Fibroblast of mammary gland (primary cell): ENCODE measurements around the gene SLC24A5.

ENCODE experiments used
- DNase-seq: peaks from one replicate; pipeline ENCODE4 v3.0.0-alpha.2; 2010; ENCODE audit warnings: low read depth
- H3K4me3 ChIP-seq: 2 replicates; pipeline ENCODE4 v1.5.1; 2011; ENCODE audit warnings: low read depth, mild to moderate bottlenecking, low read length, moderate library complexity; ENCODE audit not compliant: control insufficient read depth
- TF ChIP-seq, protein P1 (sequence below): conservative IDR thresholded peaks from 2 replicates; pipeline ENCODE4 v1.5.1; 2011; ENCODE audit warnings: low read depth, low read length, inconsistent platforms; ENCODE audit not compliant: control insufficient read depth, insufficient read depth

The SLC24A5 gene

DNA sequence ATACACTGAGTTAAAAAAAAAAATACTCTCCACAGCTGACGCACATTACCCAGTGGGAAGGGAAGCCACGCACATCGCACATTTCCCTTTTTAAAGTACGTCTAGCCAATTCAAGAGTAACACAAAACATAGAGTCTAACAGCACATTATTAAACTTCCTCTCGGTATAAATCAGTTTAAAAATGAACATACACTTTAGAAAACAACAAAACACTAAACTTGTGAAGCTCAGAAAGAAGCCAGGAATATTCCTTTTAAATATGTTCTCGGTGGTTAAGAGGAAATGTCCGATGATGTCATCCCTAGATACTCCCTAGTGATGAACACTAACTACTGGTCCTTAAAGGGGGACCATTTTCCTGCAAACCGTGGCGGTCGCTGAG is 56.6 kb downstream of the SLC24A5 start:
- TF ChIP-seq, protein P1, sequence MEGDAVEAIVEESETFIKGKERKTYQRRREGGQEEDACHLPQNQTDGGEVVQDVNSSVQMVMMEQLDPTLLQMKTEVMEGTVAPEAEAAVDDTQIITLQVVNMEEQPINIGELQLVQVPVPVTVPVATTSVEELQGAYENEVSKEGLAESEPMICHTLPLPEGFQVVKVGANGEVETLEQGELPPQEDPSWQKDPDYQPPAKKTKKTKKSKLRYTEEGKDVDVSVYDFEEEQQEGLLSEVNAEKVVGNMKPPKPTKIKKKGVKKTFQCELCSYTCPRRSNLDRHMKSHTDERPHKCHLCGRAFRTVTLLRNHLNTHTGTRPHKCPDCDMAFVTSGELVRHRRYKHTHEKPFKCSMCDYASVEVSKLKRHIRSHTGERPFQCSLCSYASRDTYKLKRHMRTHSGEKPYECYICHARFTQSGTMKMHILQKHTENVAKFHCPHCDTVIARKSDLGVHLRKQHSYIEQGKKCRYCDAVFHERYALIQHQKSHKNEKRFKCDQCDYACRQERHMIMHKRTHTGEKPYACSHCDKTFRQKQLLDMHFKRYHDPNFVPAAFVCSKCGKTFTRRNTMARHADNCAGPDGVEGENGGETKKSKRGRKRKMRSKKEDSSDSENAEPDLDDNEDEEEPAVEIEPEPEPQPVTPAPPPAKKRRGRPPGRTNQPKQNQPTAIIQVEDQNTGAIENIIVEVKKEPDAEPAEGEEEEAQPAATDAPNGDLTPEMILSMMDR, result no peak
- DNase-seq, result peak; percentile 53
- peak overlapping the region; percentile 48 for H3K4me3 ChIP-seq

DNA sequence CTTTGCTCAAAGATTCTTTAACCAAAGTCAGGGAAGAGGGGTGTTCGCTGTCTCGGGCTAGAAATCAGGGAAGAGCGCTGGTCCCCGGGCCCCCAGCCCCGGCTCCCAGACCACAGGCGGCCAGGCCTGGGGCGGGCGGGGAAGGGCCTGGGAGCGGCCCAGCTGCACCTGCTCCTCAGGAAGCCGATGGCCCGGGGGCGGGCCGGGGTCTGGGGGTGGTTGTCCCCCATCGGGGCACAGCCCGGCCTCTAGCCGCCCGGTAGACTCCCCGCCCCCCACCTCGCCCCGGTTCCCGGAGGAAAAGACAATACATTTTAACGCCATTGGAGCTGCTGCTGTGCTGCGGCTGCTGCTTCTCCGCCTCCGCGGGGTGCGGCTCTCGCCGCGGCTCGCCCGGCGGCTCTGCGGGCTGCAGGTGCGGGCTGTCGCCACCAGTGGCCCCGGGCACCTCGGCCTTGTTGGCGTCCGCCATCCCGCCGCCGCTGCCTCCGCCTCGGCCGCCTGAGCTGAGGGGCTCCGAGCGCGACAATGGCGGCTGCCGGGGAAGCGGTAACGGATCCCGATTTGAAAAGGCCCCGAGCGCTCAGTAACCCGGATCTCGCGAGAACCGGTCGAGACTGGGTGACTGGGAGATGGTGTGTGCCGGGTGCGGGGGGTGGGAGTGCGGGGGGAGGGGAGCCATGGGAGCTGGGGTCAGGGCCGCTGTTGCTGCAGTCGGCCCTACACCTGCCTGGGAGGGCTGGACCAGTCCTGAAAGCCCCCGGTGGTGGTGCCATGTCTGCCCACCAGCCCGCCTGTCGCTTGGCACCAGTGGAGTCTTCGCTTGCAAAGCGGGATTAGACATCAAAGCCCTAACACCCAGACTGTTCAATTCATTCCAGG is 57.2 kb downstream of the SLC24A5 start, which contains the start of gene MYEF2:
TSS of gene MYEF2 (minus strand) at position 530 of the 882 bp plus-strand sequence. CDS start at position 472, 58 bp downstream.
- peak; percentile 45 for DNase-seq
- H3K4me3 ChIP-seq, result peak within 1 kb of the TSS; percentile 48
- TF ChIP-seq, protein P1, result no peak

DNA sequence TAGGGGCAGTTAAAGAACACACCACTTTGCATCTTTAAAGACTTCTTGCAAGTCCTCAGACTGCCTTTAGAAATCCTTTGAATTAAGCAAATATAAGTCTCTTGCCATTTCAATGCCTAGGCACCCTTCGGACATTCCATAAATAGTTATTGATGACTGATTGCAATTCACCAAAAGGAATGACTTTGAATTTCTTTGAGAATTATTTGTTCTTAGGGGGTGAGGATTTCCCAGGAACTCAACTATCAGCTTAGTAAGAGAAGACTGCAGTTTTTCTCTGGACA is 57.8 kb downstream of the SLC24A5 start:
- DNase-seq, result no peak
- peak overlapping the region; percentile 48 for H3K4me3 ChIP-seq

DNA sequence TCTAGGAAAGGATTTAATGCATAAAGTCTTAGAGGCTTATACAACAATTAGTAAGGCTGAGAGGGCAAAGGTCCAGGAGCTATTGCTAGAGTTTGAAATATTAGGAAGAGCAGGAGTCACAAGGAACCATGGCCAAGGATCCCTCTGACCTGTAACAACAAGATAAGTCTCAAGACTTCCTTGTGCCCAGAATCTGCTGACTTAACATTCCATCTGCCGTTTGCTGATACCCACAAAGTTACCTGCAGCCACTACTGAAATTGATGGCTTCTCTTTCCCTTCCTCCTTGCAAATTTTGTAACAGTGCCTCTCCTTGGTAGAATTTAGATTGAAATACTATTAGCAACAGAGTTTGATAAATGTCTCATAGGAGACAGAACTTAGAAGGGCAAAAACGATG is 62.0 kb downstream of the SLC24A5 start:
- H3K4me3 ChIP-seq, result no peak overlapping the region
- TF ChIP-seq, protein P1, result no peak
- DNase-seq, result no peak

More for the DNA sequence above, 57.8 kb downstream of the SLC24A5 start:
- TF ChIP-seq, protein P1, result no peak

DNA sequence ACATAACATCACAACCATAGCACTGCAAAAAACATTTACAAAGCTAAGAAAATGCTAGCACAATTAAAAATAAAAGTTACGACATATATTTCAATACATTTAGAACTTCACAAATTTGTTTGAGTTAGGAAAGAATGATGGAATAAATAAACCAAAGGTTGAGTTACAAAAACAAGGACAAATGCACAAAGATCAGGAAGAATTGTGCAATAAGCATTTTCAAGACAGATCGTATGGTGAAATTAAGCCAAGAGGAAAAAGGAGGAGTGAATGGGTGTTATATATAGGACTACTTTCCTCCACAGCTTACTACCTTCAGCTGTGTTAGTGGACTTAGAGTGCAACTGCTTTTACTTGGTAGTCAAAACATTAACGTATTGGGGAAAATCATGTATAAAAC is 64.7 kb downstream of the SLC24A5 start:
- DNase-seq, result no peak
- no peak overlapping the region for H3K4me3 ChIP-seq
- TF ChIP-seq, protein P1, result no peak

DNA sequence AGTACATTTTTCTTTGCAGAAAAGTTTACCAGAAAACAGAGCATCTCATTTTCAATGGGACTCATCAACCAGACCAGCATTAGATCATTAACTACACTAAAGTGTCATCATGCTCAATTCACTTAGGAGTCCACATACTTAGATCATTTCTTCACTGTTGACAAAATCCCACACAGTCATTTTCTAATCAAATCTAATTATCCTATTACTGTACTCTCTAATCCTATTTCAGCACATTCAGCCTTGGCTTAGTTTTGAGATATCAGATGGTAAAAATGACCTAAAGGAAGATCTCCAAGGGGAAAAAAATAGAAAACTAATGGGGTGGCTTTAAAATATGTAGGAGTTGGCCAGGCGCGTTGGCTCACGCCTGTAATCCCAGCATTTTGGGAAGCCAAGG is 65.5 kb downstream of the SLC24A5 start:
- DNase-seq, result no peak
- TF ChIP-seq, protein P1, result no peak
- no peak overlapping the region for H3K4me3 ChIP-seq

DNA sequence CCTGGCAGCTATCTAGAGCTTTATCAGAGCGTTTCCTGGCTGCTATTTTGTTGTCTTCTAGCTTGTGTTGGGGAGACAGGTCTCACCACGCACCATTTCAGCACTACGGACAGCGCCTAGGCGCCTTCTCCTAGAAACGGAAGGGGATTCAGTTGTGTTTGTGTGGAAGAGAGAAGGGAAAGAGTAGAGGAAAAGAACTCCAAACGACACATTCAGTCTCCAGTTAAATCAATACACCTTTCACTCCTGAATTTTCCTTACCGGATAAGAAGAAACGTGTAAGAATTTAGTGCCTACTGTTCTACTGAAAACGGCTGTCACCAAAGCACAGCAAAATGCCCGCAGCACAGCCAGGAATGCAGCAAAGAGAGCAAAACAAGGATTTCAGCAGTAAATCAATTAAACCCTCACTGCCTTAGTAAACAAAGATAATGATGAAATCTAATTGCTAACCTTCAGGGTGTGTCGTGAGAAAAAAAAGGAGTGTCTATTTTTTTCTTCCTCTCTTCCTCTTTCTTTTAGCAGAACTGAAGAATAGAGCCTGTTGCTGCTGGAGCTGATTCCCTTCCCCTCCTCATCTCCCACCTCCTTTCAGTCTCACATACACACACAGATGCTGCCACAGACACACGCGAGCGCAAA is 70.3 kb downstream of the SLC24A5 start:
- peak; percentile 64 for DNase-seq
- H3K4me3 ChIP-seq, result no peak overlapping the region
- TF ChIP-seq, protein P1, result no peak
